Measurements from ENCODE around the gene GNA14.
"Not testable (repeated sequence)": the region's sequence is repeated elsewhere in the genome, so short reads cannot be mapped to it uniquely, and the experiment has no call there.

The GNA14 gene

DNA sequence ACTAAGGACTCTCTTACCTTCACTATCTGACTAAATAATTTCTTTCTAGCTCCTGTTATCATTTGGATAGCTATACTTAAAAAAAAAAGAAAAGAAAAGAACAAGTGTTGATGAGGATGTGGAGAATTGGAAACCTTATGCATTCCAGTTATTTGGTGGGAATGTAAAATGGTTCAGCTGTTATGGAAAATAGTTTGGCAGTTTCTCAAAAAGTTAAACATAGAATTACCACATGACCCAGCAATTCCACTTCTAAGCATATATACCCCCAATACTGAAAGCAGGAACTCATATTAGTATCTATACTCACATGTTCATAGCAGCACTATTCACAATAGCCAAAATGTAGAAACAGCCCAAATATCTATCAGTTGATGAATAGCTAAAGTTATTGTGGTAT, 61.1 kb downstream of the GNA14 start:
- no peak for DNase-seq

DNA sequence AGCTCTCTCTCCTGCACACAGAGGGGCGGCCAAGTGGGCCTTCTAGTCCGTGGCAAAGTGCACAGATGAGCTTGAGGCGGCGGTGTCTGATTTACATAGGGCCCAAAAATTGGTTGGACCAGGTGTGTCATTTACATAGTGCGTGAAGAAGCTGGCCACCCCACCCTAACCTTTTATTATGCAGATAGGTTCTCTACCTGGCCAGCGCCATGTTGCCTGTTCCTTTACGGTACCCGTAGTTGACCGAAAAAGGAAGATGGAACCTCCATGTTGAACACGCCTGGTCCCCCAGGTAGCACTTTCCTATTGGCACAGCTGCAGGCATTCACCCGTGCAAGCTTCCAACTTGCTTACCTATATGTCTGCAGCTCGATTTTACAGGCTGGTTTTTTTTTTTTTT, 61.5 kb downstream of the GNA14 start:
- DNase-seq, result no peak

DNA sequence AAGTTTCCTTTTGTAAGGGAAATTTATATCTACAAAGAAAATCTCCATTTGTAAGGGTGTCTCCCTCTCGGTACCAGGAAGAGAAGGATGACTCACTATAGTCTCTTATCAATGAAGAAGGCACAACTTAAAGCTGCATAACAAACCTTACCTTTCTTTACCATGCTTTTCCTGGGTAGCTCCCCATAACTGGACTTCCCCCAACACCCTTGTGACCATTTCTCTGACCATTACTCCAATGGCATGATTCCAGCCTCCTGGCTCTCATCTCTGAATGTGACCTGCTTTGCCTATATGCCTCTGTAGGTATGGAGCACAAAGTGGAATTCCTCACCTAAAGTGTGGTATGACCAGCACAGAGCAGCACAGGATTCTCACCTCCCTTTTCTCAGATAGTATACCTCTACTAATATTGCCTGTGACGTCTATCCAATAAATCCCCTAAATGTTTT, 62.8 kb downstream of the GNA14 start:
- DNase-seq, result no peak

DNA sequence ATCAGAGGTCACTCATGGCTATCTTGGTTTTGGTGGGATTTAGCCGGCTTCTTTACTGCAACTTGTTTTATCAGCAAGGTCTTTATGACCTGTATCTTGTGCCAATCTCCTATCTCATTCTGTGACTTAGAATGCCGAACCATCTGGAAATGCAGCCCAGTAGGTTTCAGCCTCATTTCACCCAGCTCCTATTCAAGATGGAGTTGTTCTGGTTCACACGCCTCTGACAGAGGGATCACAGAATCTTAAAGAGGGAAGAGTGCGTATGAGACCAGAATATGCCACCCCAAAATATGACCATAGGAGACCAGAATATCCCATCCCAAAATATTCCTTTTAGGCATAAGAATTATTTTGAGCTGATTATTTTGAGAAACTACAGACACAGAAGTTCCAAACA, 63.2 kb downstream of the GNA14 start:
- DNase-seq, result not testable (repeated sequence)

DNA sequence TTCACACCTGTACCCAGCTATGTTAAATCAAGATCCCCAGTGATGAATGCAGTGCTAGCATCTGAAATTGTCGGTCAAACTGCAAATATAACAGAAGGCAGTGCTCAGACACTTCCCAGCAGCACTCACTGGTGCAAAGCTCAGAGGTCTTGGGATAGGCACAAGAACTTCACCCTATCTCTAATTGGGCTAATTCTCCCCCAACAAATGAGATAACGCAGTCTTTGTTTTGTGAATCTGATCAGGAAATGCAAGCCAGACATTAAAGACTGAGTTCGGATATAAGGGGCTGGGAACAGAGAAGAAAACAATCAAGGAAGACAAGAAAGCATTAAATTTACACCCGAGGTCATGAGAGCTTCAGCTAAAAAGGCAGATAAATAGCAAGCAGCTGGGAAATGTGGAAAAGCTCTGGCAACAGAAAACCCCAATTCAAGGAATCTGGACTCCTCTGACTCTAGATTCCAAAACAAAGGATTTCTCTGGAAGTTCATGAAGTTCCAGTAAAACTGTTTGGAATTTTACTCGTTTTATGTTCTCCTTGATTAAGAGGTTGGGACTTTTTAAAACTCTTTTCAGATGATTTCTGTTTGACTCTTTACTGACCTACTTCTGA, 65.1 kb downstream of the GNA14 start:
- no peak for DNase-seq

DNA sequence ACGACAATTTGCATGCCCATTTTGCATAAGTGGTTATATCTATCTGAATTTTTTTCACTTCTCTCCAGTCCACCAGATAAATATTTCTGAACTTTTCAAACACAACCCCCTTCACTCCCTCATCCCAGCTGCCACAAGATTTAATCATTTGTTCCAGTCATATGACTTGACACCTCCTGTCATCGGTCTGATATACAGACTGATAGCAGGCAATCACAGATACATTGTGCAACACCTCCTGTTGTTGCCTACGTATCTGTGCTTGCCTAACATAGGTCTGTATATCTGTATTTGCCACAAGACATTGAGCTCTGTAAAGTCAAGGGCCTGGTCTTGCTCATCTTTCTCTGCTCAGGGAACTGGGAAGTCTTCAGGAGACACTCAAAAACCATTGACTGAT, 65.6 kb downstream of the GNA14 start:
- DNase-seq, result no peak

DNA sequence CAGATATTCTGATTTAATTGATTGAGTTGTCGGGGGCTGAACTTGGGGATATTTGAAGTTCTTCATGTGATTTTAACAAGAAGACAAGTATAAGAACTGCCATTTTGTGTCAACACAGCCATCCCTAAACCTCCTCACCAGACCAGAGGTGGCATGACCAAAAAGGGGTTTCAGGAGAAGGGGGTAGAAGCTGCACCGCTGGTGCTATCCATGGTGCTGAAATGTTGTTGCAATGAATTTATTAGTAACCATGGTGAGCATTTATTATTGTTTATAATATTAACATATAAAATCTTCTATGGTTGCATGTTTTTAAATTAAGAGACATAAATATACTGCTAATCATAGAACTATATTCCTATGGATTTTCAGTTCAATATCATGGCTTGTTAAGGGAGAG, 72.3 kb downstream of the GNA14 start:
- no peak for DNase-seq

DNA sequence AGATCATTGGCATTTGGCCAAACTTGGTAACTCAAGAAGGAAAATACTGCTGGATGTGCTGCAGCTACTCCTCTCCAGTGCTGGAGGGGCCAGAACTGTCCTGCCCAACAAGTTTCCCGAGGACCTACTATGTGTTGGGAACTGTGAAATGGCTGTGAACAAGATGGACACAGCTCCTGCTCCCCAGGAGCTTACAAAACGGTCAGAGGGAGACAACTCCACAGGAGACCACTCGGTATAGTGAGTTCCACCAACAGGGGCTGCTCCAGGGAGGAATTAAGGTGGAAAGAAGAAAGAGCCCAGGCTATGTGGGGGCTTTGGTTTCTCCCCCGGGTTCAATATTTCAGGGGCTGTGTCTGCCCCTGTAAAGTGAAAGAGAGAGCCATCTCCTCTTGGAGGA, 78.8 kb downstream of the GNA14 start:
- DNase-seq, result no peak

DNA sequence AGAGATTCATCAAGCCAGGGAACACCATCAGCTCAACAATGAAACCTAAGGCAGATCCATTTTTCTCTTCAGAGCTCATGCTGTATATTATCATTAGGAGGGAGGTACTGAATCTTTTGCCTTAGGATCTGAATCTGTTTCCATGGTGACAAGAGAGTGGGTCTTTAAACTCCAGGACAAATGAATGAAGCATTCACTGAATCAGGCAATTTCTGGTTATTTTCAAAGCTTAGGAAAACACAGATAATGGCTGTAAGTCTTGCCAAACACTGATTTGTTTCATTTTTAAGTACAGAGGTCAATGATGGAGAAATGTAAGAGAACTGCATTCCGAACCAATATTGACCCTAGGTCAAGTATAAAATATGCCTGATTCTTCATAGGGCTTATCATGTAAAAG, 84.9 kb downstream of the GNA14 start:
- no peak for DNase-seq

DNA sequence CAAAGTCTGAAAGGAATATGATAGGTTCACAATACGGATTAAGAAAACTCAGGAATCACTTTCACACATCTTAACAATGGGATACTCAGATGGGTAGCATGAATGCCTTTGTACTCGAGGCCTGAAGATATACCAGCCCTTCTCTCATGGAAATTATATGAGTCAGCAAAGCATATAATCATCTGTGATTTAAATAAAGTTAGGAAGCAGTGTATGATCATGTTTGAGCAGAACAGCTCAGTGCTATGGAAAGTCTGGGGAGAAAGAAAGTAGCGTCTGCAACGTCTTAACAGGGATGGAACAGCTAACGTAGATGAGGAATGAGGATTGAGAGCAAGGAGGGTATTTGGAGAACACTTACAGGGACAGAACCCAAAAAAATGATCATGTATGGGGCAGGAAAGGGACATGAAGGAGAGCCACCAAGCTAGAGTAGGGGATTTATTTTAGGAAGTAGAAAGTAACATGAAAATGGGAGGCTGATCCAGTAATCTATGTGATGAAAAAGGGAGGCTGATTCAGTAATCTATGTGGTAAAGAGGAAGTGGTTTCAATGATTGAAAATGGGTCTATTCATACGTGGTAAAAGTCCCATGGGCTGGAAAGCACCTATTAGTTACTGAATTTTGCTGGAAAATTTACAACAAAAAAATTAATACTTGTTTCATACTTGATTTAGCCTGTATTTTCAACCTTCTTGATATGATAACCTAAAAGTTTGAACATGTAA, 85.9 kb downstream of the GNA14 start:
- no peak for DNase-seq

DNA sequence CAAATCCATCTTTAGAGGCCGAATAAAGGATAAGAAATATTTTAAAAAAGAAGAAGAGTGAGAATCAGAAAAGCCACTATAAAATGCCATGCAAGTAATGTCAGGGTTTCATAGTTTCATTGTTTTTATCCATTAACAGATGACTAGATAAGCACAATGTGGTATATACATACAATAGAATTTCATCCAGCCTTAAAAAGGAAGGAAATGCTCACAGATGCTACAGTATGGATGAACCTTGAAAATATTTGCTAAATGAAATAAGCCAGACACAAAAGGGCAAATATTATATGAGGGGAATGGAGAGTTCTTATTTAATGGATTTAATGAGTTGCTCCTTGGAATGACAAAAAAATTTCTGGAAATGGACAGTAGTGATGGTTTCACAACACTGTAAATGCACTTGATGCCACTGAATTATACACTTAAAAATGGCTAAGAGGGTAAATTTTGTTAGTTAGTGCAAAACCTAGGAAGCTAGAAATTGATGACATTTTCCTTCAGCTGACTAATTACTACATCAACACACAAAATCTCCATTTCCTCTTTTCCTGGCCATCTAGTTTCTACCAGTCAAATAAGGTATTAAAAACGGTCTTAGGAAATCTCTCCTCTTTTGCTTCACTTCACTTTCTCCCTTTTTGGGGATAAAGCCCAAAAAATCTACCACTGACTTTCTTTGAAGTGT, 86.6 kb downstream of the GNA14 start:
- DNase-seq, result no peak

DNA sequence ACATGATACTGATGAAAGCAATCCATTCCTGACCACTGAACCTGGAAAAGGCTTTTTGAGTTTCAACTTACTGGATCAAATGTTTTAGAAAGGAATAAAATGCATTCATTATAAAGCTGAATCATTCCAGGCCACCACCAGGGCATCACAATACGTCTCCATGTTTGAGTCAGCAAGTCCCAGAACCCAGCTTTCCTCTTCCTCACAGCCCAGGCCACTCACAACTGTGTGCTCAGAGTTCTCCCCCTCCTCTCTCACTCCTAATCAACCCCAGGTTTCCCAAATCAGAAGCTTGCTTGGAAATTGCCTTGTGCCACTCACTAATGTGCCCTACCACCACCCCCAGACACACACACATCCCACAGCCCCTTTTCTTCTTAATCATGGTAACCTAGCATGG, 91.7 kb downstream of the GNA14 start:
- no peak for DNase-seq

DNA sequence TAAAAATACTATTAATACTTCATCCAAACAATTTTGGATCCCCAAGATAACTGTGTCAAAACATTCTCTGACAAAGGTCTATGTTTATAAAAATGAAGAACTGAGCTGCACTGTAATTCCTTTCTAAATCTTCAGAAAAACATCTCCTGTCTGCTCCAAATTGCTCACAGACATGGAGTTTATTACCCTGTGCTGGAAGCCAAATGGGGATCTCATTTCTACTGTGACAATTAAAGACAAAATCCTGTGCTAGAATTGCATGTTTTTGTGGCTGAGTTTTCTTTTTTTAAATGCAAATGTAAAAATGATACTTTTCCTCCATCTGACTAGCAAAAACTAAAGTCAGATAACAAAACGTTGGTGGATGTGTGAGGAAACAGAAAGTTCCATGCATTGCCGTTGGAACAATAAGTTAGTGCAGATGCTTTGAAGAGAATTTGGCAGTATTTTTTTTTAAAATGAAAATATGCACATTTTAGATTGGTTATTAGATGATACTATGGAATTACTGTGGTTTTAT, 93.5 kb downstream of the GNA14 start:
- no peak for DNase-seq

DNA sequence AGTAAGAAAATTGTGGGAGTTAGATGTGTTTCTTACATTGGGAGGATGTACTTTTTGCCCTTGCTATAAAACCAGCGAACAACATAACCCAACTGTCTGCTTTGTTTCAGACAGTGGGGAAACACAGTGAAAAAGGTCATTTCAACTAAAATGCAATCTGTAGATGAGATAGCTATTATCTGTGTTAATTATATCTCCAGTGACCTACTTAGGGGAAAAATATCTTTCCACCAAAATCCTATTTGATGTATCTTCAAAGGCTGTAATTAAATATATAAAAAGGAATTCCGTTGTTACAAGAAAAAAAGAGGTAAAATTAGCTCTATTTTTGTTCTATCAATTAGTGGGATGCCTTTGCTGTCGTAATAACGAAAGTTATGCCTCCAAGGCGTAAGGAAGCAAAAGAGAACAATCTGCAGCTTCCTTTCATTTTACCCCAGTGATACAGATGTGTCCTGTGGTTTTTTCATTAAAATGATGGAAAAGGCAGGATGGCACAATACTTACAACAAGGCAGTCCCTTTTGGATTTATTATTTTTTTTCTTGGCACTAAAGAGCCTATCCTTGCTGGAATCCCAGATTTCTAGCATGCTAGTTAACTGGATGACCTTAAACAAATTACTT, 100.9 kb downstream of the GNA14 start:
- no peak for DNase-seq

DNA sequence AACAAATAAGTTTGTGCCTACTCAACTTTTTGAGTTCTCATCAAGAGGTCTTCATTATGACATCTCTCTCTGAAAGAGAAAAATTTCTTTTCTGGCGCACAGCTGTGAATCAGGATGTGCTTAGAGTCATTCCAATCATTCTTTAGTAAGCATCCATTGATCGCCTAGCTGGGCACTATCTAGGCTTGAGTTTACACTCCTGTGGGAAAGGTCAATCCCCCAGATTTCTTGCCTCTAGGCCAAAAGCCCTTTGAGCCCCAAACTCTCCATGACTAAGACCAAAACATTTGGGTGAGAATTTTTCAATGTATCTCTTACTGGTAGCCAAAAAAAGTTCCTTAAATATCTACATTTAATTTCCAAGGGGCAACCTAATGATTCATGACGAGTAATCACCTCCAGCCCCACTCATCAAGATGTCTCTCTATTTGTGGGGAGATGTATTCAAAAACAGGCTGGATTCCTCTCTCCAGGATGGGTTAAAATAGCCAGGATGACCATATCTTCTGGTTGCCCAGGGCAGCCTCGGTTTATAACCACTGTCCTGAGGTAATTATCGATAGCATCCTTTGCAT, 101.7 kb downstream of the GNA14 start:
- no peak for DNase-seq

DNA sequence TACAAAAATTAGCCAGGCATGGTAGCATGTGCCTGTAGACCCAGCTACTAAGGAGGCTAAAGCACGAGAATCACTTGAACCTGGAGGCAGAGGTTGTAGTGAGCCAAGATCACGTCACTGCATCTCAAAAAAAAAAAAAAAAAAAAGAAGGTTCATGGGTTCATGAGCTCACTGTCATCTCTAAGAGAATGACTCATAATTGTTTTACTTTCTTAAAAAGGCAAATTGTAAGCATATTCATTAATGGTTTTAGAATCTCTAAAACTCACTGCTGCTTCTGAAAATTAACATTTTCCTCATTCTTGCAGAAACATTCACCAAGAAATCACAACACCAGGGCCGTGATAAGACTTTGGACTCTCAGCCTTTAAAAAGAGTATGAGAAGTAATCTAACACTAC, 103.6 kb downstream of the GNA14 start:
- DNase-seq, result no peak

DNA sequence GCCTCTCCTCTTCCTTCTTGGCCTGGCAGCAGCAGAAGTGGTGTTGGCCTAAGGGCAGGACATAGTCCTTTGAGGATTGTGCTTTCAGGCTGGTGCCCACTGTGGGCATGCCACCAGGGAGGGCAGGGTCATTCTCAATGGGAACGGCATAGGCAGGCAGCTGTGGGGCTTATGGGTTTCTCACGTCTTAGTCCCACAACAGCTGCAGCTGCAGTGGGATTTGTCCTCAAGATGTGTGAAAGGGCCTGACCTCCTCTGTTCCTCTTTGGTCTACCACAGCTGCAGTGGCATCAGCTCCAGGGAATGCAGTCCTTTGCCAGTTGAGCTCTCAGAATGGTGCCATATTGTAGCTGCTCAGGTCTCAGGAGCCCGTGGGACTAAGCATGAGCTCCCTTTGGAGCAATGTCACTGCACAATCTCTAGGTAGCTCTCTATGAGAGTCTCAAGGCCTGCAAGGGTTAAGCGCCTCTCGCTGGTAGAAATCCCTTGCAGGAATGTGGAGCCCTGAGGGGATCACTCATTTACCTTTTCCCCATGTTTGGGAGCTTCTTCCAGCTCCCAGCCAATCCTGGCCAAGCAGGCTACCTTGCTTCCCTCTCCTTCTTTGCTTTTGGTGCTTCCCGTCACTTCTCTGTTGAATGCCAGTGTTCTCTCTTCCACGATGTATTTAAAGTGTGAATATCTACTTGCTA, 104.8 kb downstream of the GNA14 start:
- DNase-seq, result no peak

DNA sequence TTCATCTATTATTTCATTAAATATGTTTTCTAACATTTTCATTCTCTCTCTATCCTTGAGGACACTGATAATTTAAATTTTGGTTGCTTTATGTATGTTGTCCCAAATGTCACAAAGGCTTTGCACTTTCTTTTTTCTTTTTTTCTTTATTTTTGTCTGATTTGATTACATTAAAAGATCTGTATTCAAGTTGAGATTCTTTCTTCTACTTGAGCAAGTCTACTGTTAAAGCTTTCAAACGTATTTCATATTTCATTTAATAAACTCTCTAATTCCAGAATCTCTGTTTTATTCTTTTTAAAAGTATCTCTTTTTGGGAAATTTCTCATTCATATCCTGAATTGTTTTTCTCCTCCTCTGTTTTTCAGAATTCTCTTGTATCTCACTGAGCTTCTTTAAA, 106.5 kb downstream of the GNA14 start:
- no peak for DNase-seq

DNA sequence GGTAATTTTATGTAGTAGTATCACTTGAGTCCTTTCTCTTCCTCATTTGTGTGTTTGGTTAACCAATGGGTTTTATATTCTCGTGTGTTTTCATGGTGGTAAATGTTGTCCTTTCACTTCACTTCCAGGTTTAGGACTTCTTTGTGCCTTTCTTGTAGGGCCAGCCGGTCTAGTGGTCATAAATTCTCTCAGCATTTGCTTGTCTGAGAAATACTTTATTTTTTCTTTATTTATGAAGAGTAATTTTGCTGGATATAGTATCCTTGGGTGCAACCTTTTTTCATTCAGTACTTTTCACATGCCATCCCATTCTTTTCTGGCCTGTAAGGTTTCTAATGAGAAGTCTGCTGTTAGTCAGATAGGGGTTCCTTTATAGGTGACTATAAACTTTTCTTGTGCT, 107.1 kb downstream of the GNA14 start:
- no peak for DNase-seq

DNA sequence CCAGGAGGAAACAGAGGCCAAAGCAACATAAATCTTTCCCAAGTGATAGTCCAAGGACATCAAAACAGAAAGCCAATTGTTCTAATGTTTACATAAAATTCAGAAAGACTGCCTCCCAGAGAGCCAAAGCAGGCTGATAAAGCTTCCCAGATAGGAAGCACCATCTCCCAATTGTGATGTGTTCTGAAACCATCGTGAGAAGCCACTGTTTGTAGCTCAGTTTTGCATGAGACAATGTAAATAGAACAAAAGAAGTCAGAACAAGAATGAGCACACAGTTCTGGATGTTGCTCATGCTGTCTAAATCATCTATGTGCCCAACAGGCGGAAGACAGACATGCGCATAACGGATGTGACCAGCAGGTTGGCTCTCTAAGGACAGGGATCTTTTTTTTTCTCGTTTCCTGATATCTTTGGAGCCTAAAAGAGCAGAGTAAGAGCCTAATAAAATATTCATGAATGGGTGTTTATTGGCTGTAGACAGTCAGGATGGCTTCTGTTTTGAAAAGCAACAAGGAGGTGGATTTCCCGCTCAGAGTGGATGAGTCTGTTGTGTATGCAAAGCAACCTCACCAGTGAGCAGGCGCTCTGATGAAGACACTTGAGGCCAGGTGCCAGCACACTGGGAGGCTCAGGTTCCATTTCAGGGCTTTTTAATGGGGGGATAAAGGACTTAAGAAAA, 113.6 kb downstream of the GNA14 start:
- DNase-seq, result no peak

DNA sequence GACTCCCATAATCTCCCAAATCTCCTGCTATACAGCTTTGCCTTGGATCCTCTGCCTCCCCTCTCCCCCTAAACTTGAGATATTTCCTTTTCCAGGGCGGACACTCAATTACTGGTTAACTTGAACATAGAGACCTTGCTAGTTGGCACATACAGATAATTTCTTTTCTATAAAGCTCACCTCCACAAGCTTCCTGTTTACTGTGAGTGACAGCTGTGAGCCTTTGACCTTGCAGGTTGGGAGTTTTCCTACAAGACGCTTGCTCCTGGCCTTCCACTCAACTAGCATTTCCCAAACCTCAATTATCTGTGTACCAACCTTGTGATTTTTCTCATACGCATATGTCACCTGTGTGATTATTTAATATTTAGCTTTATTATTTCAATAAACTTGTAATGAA, 114.5 kb downstream of the GNA14 start:
- DNase-seq, result no peak

DNA sequence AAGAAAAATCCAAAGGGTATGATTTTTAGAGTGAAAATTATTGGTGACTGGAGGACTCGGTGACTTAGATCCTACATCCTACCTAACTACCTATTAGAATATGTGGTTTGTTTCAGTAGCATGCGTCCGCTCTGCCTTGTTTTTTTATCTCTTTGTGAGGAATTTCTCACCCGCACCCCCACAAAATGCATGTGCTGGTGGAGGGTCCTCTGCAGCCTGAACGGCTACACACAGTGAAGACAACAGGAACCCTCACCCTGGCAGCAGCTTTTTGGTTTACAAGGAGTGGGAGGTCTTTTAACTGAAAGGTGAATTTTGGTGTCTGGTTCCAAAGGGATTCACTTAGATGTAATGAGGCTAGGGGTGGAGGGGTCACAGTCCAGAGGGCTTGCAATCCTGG, 115.5 kb downstream of the GNA14 start:
- no peak for DNase-seq
